Adrenal gland (tissue), 12 donors: ENCODE data around the gene ZHX3. TPM values are rescaled to one million over a fixed set of nuclear protein-coding genes. Genes with fewer than 3 reads are reported as not detected.

Source experiments
- DNase-seq, 7 donors: peaks; one replicate each; pipeline ENCODE4 v3.0.0-alpha.2; 2019 to 2020
- H3K27ac ChIP-seq, 5 donors: fragments of 200-600 bp; sonication (generic) in 4 of 5; 1 replicate in 3 of 5; 2 replicates in 2 of 5; pipeline versions ENCODE4 v1.5.1 to v1.8.0; 2016 to 2020; ENCODE audit warnings: mild to moderate bottlenecking in 1 of 5
- H3K27me3 ChIP-seq: fragments of 200-600 bp; 2 replicates; pipeline ENCODE4 v1.8.0; 2021
- H3K36me3 ChIP-seq, 2 donors: fragments of 200-600 bp; replicated peaks in 1 of 2; 1 replicate in 1 of 2; 2 replicates in 1 of 2; pipeline versions ENCODE4 v1.5.1 to v1.8.0; 2018 to 2022
- H3K4me1 ChIP-seq, 2 donors: fragments of 200-600 bp; replicated peaks in 1 of 2; 1 replicate in 1 of 2; 2 replicates in 1 of 2; pipeline versions ENCODE4 v1.5.1 to v1.8.0; 2018 to 2021
- H3K4me3 ChIP-seq, 4 donors: fragments of 200-600 bp; sonication (generic) in 3 of 4; one replicate each; pipeline ENCODE4 v1.5.1; 2016 to 2018
- H3K9me3 ChIP-seq, 3 donors: fragments of 200-600 bp; sonication (generic) in 1 of 3; replicated peaks in 1 of 3; 1 replicate in 2 of 3; 2 replicates in 1 of 3; pipeline versions ENCODE4 v1.5.1 to v1.8.0; 2016 to 2021
- CTCF ChIP-seq, 6 experiments: fragments of 450-650 bp in 4 of 6; fragments of 200-600 bp in 2 of 6; sonication (generic) in 1 of 6; IDR thresholded peaks; 1 replicate in 5 of 6; 2 replicates in 1 of 6; pipeline versions ENCODE4 v1.5.1 to v1.8.0; 2016 to 2021; ENCODE audit warnings: antibody characterized with exemption in 6 of 6, mild to moderate bottlenecking in 2 of 6, moderate library complexity in 1 of 6
- POLR2A ChIP-seq, 2 donors: fragments of 450-650 bp; IDR thresholded peaks; one replicate each; pipeline ENCODE4 v1.6.1; 2017; ENCODE audit warnings: antibody characterized with exemption in 2 of 2, mild to moderate bottlenecking in 2 of 2, moderate library complexity in 1 of 2
- WGBS, 4 donors: extraction: QIAGEN DNeasy Blood & Tissue Kit in 2 of 4; methylation state at CpG; one replicate each; pipeline versions ENCODE4 v1.1.5 to v1.1.7; 2013 to 2017; 5-methylcytosine and 5-hydroxymethylcytosine counted together
- intact Hi-C, 2 donors: fragments of 100-400 bp; cut with DNase I; formaldehyde crosslinking; loops; one replicate each; pipeline versions ENCODE4 v1.14.1 to v1.15.0; 2022 to 2023
- polyA plus RNA-seq, 3 donors: library from polyadenylated mRNA; stranded (reverse); fragments of 200-250 nt in 2 of 3; fragments of 350-450 nt in 1 of 3; fragmentation: Illumina TruSeq in 1 of 3; extraction: RNeasy Lipid Tissue Mini Kit (QIAGEN cat#74804) in 1 of 3; gene quantifications; one replicate each; pipeline ENCODE4 v1.2.3, GENCODE V29; 2013 to 2014
- total RNA-seq, 9 donors: library from RNA; depleted of rRNA in 4 of 9; stranded (reverse); fragments of >200 nt in 4 of 9; fragments of 120-200 nt in 1 of 9; fragmentation: NEBNext Ultra II Directional in 1 of 9; extraction: Animal tissue kit (Norgen Biotek cat#: 25700) in 1 of 9; gene quantifications; one replicate each; pipeline versions ENCODE4 v1.1.0 to v1.2.4, GENCODE V29; 2013 to 2023
- donor health status: healthy with polysubstance abuse.
- donor health status: Bipolar disorder and iron deficiency.
- donor health status: DM: yes; HTN: yes; CAD: no.
- donor health status: DM: no; HTN: no; CAD: no.
- donor health status: DM: no; HTN: no; CAD: no.
- donor health status: DM: yes; HTN: yes; CAD: no.

The ZHX3 gene
- total and polyA plus RNA-seq, 12 donors: 20.7 to 91.1 (median 51.2) TPM

- Histone ChIP-seq H3K9me3 (no peaks in the 10 kb centered on the region), H3K4me3 (no peak overlapping the region), H3K27ac (no peak overlapping the region), H3K4me1 (no peaks in the 10 kb centered on the region), H3K27me3 (no peaks in the 10 kb centered on the region), H3K36me3 (no peaks in the 10 kb centered on the region)
- DNase-seq: no peak
- 90 to 97% (median 93%) methylated on average over 2 to 7 of the region's 7 CpGs for WGBS, 4 donors
- intact Hi-C loops: no loop called here
- TF ChIP-seq CTCF (IDR thresholded peaks at IDR 0.05): no peak
- no peak for TF ChIP-seq POLR2A (IDR thresholded peaks at IDR 0.05)
Measured at GRCh38 chr20:41358717-41359116, 41.2 kb upstream of the ZHX3 start.

- Histone ChIP-seq H3K4me1 (no peaks in the 10 kb centered on the region), H3K9me3 (no peaks in the 10 kb centered on the region), H3K27me3 (no peaks in the 10 kb centered on the region), H3K27ac (no peak overlapping the region), H3K4me3 (no peak overlapping the region), H3K36me3 (no peaks in the 10 kb centered on the region)
- WGBS, 4 donors: 89 to 97% (median 93%) methylated on average over 7 to 9 of the region's 9 CpGs
- TF ChIP-seq POLR2A (IDR thresholded peaks at IDR 0.05) (no peak), CTCF (IDR thresholded peaks at IDR 0.05) (no peak)
- DNase-seq: no peak
- intact Hi-C loops: no loop called here
Measured at GRCh38 chr20:41358230-41358629, 40.7 kb upstream of the ZHX3 start.

- Histone ChIP-seq H3K27ac (no peak overlapping the region), H3K36me3 (no peaks in the 10 kb centered on the region), H3K27me3 (no peaks in the 10 kb centered on the region), H3K4me3 (no peak overlapping the region), H3K9me3 (no peaks in the 10 kb centered on the region), H3K4me1 (no peaks in the 10 kb centered on the region)
- 90 to 93% (median 91%) methylated on average over 3 to 11 of the region's 11 CpGs for WGBS, 4 donors
- TF ChIP-seq POLR2A (IDR thresholded peaks at IDR 0.05) (no peak), CTCF (IDR thresholded peaks at IDR 0.05) (no peak)
- no peak for DNase-seq
- intact Hi-C loops: no loop called here
Measured at GRCh38 chr20:41357424-41358163, 40.1 kb upstream of the ZHX3 start.

- intact Hi-C loops: no loop called here
- no peak overlapping the region for H3K4me3 ChIP-seq
- TF ChIP-seq CTCF (IDR thresholded peaks at IDR 0.05) (no peak), POLR2A (IDR thresholded peaks at IDR 0.05) (no peak)
- no peaks in the 10 kb centered on the region for H3K9me3 ChIP-seq
- H3K27me3 ChIP-seq: no peaks in the 10 kb centered on the region
- no peaks in the 10 kb centered on the region for H3K4me1 ChIP-seq
- WGBS, 4 donors: 83 to 93% (median 91%) methylated on average over 9 to 13 of the region's 13 CpGs
- no peak overlapping the region for H3K27ac ChIP-seq
- DNase-seq: no peak
- no peaks in the 10 kb centered on the region for H3K36me3 ChIP-seq
Measured at GRCh38 chr20:41356951-41357350, 39.4 kb upstream of the ZHX3 start.
